Breast epithelium (tissue), 3 donors: ENCODE results near the gene AGPAT1.
"Not testable (repeated sequence)": the region's sequence is repeated elsewhere in the genome, so short reads cannot be mapped to it uniquely, and the experiment has no call there.

Source experiments
- POLR2A ChIP-seq: fragments of 450-650 bp; IDR thresholded peaks from one replicate; pipeline ENCODE4 v1.6.1; 2016; ENCODE audit warnings: antibody characterized with exemption, mild to moderate bottlenecking, moderate library complexity
- POLR2AphosphoS5 ChIP-seq, 3 donors: sonication (generic); formaldehyde crosslinking; IDR thresholded peaks; one replicate each; pipeline ENCODE4 v1.6.1; 2017; ENCODE audit warnings: antibody characterized with exemption in 3 of 3
- TF ChIP-seq, protein P1 (sequence below), 3 donors: fragments of 450-650 bp; IDR thresholded peaks; one replicate each; pipeline ENCODE4 v1.5.1; 2016 to 2017; ENCODE audit warnings: antibody characterized with exemption in 3 of 3, mild to moderate bottlenecking in 3 of 3, moderate library complexity in 3 of 3

- not testable (repeated sequence) for TF ChIP-seq POLR2AphosphoS5 (IDR thresholded peaks at IDR 0.05); POLR2A
- TF ChIP-seq, protein P1, sequence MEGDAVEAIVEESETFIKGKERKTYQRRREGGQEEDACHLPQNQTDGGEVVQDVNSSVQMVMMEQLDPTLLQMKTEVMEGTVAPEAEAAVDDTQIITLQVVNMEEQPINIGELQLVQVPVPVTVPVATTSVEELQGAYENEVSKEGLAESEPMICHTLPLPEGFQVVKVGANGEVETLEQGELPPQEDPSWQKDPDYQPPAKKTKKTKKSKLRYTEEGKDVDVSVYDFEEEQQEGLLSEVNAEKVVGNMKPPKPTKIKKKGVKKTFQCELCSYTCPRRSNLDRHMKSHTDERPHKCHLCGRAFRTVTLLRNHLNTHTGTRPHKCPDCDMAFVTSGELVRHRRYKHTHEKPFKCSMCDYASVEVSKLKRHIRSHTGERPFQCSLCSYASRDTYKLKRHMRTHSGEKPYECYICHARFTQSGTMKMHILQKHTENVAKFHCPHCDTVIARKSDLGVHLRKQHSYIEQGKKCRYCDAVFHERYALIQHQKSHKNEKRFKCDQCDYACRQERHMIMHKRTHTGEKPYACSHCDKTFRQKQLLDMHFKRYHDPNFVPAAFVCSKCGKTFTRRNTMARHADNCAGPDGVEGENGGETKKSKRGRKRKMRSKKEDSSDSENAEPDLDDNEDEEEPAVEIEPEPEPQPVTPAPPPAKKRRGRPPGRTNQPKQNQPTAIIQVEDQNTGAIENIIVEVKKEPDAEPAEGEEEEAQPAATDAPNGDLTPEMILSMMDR (IDR thresholded peaks at IDR 0.05): not testable (repeated sequence)
These were observed 17.2 kb upstream of the AGPAT1 start for GRCh38 chr6:32193096-32193495.
